Effector CD4-positive, alpha-beta T cell (primary cell): ENCODE measurements around the gene CCDC40.
A peak's percentile ranks its signal among the peaks of the same experiment; 100 is the strongest.
"Not testable (repeated sequence)": the region's sequence is repeated elsewhere in the genome, so short reads cannot be mapped to it uniquely, and the experiment has no call there.

Experiments
- DNase-seq: peaks from one replicate; pipeline ENCODE4 v3.0.0-alpha.2; 2020

The CCDC40 gene

DNA sequence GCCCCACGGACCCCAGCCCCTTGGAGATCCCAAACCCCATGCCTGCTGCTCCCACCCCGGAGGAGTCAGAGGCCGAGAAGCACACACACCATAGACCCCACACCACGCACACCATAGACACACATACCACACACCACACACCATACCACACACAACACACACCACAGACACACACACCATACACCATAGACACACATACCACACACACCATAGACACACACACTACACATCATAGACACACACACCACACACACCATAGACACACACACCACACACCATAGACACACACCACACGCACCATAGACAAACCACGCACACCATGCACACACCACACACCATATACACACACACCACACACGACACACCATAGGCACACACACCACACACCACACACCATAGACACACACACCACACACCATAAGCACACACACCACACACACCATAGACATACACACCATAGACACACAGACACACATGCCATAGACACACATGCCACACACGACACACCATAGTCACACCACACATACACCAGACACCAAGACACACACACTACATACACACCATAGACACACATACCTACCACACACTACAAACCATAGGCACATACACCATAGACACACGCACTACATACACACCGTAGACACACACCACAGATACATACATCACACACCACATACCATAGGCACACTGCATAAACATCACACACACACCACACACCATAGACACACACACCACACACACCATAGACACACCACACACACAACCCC is 12.1 kb upstream of the CCDC40 start:
- no peak for DNase-seq

DNA sequence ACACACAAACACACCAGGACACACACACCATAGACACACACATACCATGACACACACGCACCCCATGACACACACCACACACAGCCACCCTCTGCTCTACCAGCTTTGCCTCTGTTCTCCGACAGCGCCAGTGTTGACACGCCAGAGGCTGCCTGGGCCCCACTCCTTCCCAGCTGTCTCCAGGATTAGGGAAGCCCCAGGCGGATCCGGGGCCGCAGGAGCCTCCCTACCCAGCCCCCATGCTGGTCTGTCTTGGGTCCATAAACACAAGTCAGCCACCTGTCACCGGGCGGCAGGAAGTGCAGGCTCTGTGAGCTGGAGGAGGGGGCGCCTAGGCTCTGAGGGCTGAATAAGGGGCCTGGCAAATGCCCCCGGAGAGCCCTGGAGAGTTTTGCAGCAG is 11.3 kb upstream of the CCDC40 start:
- no peak for DNase-seq

DNA sequence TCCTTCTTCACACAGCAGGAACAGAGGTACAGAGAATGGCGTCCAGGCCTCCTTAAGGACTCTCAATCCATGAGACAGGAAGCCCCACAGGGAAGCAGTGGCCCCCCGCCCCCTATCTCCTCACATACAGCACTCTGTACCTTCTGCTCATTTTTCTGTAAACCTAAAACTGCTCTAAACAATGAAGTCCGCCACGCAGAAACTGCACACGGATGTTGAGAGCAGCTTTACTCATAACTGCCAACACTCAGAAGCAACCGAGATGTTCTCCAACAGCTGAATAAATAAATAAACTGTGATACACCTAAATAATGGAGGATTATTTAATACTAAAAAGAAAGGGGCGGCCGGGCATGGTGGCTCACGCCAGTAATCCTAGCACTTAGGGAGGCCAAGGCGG is 10.6 kb upstream of the CCDC40 start:
- no peak for DNase-seq

DNA sequence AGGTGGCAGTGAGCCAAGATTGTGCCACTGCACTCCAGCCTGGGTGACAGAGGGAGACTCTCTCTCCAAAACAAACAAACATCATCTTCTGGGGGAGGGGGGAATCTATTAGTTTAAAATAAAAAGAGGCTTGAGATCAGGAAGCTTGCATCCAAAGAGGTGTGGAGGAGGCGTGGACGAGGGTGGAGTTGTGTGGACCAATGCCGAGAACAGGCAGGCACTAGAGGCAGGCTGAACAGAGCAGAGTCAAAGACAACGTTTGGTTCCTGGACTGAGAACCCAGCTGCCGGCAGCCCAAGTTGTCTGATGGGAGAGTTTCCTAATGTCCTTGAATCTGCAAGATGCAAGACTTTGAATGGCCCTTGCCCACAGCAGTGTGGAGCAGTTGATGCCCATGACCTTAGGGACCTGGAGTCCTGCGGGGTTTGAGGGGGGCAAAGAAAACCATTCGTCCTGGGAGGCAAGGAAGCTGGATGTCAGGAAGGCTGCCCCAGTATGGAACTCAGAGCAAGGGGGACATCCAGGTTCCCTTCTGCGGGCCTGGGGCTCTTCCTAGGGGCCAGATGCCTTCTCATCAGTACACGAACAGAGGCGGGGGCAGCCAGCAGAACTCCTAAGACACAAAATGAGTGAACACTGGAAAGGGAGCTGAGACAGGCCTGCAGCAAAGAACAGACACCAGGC is 9.9 kb upstream of the CCDC40 start:
- DNase-seq: no peak

DNA sequence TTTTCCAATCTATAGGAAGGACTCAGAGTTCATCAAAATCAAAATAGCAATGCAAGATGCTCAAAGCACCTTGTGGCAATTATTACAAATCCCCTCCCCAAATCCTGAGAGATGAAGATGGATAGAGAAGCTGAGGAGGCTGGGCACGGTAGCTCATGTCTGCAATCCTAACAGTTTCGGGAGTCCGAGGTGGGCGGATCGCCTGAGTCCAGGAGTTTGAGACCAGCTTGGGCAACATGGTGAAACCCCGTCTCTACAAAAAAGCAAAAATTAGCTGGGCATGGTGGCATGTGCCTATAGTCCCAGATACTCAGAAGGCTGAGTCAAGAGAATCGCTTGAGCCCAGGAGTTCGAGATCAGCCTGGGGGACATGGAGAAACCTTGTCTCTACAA is 9.4 kb upstream of the CCDC40 start:
- DNase-seq: no peak

DNA sequence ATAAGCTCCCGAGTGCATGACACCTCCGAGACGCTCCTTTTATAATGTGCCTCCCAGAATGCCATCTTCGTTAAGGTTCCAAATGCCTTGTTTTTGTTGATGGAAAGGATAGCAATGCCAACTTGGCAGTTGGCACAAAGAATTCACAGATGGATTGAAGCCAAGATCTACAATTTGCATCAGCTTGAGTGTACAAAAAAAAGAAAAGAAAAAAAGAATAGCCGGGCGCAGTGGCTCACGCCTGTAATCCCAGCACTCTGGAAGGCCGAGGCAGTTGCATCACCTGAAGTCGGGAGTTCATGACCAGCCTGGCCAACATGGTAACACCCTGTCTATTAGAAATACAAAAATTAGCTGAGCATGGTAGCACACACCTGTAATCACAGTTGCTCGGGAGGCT is 8.4 kb upstream of the CCDC40 start:
- no peak for DNase-seq

DNA sequence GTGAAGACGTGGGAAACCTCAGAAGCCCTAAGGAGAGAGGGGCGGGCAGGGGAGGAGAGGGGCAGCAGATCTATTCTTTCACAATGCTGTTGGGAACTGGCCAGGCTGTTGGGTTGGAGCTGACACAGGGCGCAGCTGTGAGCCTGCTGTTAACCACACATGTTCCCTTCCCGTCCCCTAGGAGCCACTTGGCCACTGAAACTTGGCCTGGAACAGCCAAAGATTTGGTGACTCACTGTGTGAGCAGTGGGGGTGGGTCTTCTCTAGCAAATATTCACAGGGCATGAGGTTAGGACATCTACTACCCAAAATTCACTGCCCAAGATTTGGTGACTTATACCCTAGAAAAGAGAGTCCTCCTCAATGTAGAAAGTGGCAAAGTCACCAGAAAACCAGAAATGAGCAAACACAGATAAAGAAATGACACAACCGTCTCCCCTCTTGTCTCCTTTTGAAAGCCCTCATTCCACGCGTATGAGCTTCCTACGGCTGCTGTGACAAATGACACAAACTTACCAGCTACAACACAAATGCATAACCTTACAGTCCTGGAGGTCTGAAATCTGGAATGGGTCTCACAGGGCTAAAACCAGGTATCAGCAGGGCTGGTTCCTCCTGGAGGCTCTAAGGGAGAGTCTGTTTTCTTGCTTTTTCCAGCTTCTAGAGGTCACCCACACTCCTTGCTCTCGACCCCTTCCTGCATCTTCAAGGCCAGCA is 7.0 kb upstream of the CCDC40 start:
- no peak for DNase-seq

DNA sequence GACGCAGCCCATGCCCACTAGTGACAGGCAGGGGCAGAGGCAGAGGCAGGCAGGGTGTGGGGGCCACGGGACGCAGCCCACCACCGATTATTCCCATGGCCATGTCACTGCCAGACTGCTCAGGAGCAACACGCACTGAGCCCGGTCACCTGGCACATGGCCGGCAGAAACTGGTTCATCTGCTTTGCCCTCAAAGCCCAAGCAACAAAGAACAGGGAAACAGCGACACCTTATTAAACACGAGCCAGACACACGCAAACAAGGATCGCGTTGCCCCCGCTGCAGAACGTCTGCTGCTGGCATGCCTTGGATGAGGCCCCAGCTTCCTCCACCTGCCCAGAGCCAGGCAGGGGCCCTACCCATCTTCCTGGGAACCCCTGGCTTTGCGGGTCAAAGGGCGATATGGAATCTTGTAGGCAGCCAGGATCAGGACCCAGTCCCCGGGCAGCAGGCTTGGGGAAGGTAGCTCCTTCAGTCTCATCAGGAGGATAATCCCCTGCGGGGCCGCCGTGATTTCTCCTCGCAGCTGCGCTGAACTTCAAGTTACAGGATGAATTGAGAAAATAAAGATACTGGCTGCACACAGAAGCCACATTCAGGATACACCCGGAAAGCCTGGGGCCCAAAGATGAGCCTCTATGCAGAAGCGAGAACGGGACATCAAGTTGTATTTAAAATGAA is 5.6 kb upstream of the CCDC40 start:
- DNase-seq: no peak

DNA sequence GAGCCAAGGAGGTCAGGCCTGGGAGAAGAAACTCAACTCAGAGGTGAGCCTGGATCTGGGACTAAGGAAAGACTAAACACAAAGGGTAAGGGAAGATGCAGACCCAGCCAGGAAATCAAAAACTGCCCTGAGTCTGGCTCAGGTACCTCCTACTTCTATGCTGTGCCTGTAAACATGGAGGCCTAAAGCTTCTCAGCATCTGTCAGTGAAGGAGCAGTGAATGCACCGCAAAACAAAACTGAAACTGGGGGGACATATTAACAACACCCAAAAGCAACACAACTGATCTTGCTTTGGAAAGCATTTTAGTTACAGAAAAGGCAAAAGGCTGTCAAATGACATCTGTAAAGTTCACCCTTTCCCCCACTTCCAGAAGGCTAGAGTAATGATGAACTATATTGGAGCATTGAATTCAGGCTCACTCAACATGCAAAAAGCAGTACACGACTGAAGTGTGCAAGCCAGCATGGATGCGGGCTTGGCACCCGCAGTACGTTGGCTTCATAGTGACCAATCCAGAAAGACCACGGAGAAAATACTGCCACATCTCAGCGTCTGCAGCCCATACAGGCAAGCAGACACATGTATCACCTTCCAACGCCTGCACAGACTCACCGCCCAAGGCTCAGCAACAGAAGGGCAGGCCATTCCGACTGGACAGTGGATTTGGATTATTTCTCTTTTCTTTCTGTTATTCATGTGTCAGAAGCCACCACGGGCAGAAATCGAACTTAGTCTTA is 4.6 kb upstream of the CCDC40 start:
- DNase-seq: no peak

DNA sequence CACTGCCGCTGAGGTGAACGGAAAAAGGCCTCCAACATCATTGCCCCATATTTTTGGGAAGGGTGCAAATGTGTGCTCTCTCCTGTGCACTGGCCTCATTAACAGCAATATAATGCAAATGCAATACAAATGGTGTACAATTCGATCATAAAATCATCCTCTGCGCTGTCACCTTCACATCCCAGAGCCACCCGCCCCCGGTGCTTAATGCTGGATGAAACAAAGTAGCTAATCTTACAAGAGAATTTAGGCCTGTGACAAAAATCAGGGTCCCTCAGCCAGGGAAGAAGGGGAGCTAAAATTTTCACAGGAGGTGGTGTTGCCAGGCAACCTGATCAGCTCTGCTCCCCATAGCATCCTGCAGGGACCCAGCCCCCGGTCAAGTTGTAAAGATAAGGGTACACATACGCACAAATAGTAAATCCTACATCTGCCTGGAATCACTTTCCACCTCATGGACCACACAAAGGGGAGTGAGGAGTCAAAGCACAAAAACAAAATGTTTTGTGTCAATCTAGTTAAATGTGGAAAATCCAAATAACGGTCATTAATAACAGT is 3.7 kb upstream of the CCDC40 start:
- no peak for DNase-seq

DNA sequence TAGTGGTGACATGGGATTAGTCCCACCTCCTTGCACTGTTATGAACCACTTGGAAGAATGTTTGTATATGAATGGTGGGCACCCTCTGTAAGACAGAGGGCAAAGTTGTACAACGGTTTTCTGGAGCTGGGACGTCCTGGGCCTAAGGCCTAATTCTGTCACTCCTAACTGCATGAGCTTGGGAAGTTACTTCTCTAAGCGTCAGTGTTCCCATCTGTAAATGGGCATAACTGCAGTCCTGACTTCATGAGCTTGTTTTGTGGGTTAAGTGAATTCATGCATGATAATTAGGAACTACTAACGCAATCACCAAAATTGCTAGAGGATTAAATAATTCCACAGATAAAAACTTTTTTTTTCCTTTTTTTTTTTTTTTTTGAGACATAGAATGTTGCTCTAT is 2.6 kb upstream of the CCDC40 start:
- DNase-seq: no peak

DNA sequence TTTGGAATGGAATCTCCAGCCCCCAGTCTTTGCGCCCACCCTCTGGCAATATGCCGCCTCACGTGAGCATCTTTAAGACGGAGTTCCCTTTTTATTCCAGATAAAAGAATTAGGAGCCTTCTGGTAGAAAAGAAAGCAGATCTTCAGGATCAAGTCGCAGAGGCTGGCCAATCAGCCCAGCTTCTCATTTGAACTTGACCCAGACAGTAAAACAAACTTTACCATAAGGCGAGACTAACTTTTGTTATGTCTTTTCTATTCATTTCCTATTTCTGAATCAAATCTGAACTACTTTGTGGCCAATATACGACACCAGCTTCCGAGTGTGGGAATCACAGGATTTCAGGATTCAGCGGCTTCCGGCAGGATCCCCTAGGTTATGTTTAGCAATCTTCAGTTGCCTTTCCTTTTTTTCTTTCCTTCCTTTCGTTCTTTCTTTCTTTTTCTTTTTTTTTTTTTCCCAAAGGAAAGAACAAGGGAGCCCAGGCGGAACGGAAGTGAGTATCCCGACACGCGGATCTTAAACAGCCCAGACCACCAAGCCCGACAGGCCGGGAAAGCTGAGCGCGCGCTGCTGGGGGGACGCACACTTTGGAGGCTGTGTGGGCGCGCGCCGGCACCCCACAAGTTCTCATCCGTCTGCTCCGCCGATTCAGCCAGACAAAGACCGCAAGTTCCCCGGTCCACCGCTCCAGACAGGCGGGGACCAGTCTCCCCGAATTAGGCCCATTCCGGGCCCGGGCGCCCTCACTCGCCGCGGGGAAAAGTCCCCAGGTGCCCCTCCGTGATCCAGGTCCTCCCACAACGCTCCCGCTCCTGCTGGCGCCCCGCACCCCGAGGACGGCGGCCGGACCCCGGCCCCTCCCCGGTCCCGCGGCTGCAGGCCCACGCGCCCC is 1.4 kb upstream of the CCDC40 start:
- peak; percentile 29 for DNase-seq

DNA sequence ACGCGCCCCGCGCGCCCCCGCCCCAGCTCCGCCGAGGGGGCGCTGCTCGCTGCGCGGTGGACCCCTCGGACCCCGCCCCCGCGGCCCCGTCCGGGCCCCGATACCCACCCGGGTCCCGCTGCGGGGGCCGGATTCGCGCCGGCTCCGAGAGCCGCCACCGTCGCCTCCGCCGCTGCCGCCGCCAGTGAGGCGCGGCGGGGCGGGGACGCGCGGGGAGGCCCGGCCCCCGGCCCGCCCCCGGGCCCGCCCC is 830 bp upstream of the CCDC40 start, which contains the start of gene TBC1D16:
Gene TBC1D16 (minus strand): TSS at position 186 of the 250 bp plus-strand sequence. CDS start 22,325 bp downstream, outside the sequence.
- no peak for DNase-seq

DNA sequence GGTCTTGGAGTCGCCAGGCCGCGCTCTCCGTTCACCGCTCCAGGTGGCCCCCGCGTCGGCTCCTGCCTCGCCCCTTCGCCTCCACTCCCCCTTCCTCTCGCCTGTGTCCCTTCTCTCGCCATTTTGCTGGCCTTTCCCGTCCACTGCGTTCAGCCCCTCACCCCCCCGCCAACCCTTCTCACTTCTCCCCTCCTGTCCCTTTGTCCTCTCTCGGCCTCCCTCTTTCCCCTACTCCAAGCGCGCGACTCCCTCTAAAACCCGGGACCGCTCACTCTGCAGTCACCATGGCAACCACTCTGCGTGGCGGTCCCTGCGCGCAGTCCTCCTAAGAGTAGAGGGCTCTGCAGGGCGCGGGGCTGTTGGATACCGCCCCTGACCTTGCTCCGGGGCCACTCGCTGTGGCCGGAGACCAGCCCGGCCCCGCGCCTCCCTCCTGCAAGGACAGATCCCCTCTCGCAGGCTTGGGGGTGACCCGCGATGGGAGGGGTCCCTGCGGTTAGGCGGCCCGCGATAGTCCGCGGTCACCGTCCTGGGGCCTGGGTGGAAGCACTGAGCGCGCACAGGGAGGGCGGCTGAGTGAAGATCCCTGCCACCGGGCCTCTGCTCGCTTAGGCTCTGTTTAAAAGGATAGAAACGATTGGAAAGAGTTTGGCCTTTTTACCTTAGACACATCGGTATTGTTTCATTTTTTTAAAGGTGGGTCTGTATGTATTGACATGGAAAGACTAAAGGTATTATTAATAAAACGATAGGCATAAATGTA is 454 bp downstream of the CCDC40 start:
- DNase-seq: peak; percentile 9

DNA sequence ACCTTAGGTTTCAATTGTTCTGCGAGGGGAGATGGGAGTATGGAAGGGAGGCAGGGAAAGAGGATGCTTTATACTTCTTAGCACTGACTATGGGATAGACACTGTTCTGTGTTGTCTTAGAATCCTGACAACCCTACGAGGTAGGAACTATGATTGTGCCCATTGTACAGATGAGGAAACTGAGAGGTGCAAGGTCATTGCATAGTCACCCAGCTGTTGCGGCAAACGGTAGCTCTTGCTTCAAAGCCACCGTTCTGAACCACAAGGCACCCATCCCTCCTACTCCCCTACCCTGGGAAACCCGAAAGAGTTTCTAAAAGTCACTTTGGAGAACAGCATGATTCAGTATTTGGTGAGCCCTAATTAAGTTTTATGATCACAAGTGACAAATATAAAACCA is 7.5 kb downstream of the CCDC40 start:
- DNase-seq: no peak

DNA sequence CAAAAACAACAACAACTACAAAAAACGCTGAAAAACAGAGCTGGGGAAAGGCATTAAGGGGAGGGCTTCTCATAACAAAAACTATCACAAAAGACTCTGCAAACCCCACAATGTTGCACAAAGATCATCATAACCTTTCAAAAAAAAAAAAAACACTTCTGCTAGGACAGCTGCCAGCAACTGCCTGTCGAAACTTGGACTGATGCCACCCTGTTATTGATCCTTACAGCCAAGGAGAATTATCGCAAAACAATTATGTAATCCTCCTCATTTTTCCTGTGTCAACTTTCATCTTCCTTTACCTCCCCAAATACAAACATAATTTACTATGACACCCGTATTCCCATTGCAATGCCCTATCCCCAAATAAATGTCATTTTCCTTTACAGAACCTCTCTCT is 9.3 kb downstream of the CCDC40 start:
- DNase-seq: no peak

DNA sequence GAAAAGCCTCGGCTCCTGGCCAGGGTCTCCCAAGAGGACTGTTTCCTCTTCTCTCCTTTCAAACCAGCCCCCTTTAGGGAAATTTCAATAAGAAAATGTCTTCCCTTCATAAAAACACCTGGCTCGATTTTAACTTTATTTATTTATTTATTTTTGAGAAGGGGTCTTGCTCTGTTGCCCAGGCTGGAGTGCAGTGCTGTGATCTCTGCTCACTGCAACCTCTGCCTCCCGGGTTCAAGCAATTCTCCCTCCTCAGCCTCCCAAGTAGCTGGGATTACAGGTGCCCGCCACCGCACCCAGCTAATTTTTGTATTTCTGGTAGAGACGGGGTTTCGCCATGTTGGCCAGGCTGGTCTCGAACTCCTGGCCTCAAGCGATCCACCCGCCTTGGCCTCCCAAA is 10.3 kb downstream of the CCDC40 start:
- DNase-seq: not testable (repeated sequence)

DNA sequence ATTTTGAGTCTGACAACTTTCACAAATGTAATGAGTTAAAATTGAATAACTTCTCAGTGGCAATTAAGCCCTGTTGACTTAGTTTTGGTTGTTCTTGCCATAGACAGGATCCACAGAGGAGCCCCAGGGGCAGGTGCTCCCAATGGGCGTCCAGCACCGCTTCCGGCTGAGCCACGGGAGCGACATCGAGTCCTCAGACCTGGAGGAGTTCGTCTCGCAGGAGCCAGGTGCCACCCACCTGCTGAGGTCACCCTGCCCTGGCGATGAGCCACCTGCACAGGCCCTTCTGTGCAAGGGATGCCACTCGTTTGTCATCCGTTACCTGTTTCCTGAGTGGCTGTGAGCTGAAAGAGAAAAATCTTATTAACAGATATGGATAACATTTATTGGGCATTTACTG is 10.7 kb downstream of the CCDC40 start:
- no peak for DNase-seq

DNA sequence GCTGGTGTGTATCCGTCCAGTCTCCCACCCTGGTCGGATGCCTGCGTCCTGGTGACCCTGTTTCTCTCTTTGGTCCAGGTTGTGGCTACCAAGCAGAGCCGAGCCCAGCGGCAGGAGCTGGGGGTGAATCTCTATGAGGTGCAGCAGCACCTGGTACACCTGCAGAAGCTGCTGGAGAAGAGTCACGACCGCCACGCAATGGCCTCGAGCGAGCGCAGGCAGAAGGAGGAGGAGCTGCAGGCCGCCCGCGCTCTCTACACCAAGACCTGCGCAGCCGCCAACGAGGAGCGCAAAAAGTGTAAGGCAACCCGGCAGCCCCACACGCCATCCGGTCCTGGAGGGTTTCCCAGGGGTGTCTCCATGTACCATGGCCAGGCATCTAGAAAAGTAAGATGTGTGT is 13.5 kb downstream of the CCDC40 start:
- DNase-seq: no peak

DNA sequence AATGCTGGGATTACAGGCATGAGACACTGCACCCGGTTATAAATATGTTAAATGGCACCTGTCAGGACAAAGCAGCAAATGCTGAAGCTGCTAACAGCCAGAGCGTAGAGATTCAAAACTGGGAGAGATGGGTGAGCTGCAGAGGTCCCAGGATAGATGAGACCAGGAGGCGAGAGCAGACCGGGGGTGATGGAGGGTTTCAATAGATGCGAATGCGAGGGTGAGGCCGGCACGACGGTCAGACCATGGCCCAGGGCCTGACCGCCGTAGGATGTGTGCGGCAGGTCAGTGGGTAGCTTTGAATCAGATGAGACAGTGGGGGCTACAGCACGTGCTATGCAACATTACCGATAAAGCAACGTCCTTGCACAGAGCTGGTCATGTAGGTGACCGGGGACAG is 14.3 kb downstream of the CCDC40 start:
- no peak for DNase-seq

DNA sequence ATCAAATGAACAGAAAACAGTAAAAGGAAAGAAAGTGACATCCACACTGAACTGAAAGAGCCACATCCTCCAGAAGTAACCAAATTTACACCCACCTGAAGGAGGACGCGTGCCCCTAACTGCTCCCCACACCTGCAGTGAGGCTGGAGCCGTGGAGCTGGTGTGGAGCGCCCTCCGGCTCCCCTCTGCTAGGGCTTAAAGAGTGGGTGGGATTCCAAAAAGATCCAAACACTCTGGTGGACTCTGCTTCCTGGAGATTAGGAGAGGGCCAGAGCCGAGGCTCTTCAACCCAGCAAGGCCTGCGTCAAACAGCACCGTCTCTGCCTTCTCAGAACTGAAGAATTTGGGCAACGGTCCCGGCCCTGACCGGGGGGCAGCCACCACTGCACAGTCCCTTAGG is 15.2 kb downstream of the CCDC40 start:
- DNase-seq: no peak
